Mesothelial cell of epicardium (in vitro differentiated cells): ENCODE data around the gene ANKRD36B. TPM values are rescaled to one million over a fixed set of nuclear protein-coding genes. Genes with fewer than 3 reads are reported as not detected.
A peak's percentile ranks its signal among the peaks of the same experiment; 100 is the strongest.
"Not testable (repeated sequence)": the region's sequence is repeated elsewhere in the genome, so short reads cannot be mapped to it uniquely, and the experiment has no call there.

Experiments
- DNase-seq, 2 experiments: peaks; one replicate each; pipeline ENCODE4 v3.0.0; 2021; ENCODE audit warnings: low spot score in 2 of 2; ENCODE audit not compliant: unreplicated experiment in 2 of 2
- H3K27ac Mint-ChIP-seq: 2 replicates; pipeline ENCODE4 v1.8.0; 2021; ENCODE audit warnings: mixed read lengths
- H3K27me3 Mint-ChIP-seq: 2 replicates; pipeline ENCODE4 v1.8.0; 2021; ENCODE audit warnings: low read depth, mixed read lengths
- H3K36me3 Mint-ChIP-seq: 2 replicates; pipeline ENCODE4 v1.8.0; 2021; ENCODE audit warnings: mixed read lengths
- H3K4me1 Mint-ChIP-seq: 2 replicates; pipeline ENCODE4 v1.8.0; 2021; ENCODE audit warnings: mixed read lengths
- H3K4me3 Mint-ChIP-seq: 2 replicates; pipeline ENCODE4 v1.8.0; 2021; ENCODE audit warnings: mild to moderate bottlenecking, moderate library complexity, mixed read lengths
- H3K9me3 Mint-ChIP-seq: 2 replicates; pipeline ENCODE4 v1.8.0; 2021; ENCODE audit warnings: mixed read lengths
- total RNA-seq: library from RNA; stranded (reverse); gene quantifications from 3 replicates; pipeline ENCODE4 v1.2.1, GENCODE V29; 2021
- TF ChIP-seq, protein P1 (sequence below): fragments of 200-600 bp; sonication (generic); IDR thresholded peaks from one replicate; pipeline ENCODE4 v1.5.0; 2021; ENCODE audit warnings: antibody characterized with exemption; ENCODE audit not compliant: unreplicated experiment

Gene ANKRD36B
- total RNA-seq, 1 donor from 2014 or later, result 67.5 TPM

DNA sequence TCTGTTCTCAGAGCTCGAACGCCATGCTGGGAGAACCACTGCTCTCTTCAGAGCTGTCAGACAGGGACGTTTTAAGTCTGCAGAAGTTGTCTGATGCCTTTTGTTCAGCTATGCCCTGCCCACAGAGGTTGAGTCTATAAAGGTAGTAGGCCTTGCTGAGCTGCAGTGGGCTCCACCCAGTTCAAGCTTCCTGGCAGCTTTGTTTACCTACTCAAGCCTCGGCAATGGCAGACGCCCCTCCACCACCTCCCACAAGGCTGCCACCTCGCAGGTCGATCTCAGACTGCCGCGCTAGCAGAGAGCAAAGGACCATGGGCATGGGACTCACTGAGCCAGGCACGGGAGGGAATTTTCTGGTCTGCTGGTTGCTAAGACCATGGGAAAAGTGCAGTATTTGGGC lies 11.9 kb upstream of the ANKRD36B start:
- not testable (repeated sequence) for H3K4me1 Mint-ChIP-seq, H3K4me3 Mint-ChIP-seq, H3K9me3 Mint-ChIP-seq, DNase-seq, H3K36me3 Mint-ChIP-seq, H3K27ac Mint-ChIP-seq
- H3K27me3 Mint-ChIP-seq, result peaks cover 39% of the 10 kb centered on the region

DNA sequence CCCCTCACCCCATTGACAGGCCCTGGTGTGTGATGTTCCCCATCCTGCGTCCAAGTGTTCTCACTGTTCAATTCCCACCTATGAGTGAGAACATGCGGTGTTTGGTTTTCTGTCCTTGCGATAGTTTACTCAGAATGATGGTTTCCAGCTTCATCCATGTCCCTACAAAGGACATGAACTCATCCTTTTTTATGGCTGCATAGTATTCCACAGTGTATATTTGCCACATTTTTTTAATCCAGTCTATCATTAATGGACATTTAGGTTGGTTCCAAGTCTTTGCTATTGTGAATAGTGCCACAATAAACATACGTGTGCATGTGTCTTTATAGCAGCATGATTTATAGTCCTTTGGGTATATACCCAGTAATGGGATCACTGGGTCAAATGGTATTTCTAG lies 6.5 kb upstream of the ANKRD36B start:
- not testable (repeated sequence) for DNase-seq, H3K4me1 Mint-ChIP-seq, H3K36me3 Mint-ChIP-seq, H3K9me3 Mint-ChIP-seq, H3K4me3 Mint-ChIP-seq, H3K27ac Mint-ChIP-seq
- H3K27me3 Mint-ChIP-seq, result peaks cover 42% of the 10 kb centered on the region

DNA sequence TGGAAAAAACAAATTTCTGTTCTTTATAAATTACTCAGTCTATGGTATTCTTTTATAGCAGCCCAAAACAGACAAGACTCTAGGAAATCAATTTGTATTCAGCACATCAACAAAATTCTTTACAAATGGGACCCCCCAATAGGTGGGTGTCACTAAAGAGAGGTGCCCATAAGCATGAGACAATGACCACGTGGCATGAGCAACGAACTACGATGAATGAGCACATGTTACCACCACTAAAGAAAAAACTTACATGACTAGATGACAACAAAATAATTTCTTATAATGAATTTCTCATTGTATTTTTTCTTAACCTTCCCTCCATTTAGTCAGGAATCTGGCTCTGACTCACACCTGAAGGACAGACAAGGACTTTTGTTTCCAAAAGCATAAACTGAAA lies 3.8 kb upstream of the ANKRD36B start:
- H3K9me3 Mint-ChIP-seq, H3K4me3 Mint-ChIP-seq, DNase-seq, H3K4me1 Mint-ChIP-seq, H3K36me3 Mint-ChIP-seq, H3K27ac Mint-ChIP-seq: not testable (repeated sequence)
- H3K27me3 Mint-ChIP-seq, result peaks cover 19% of the 10 kb centered on the region

DNA sequence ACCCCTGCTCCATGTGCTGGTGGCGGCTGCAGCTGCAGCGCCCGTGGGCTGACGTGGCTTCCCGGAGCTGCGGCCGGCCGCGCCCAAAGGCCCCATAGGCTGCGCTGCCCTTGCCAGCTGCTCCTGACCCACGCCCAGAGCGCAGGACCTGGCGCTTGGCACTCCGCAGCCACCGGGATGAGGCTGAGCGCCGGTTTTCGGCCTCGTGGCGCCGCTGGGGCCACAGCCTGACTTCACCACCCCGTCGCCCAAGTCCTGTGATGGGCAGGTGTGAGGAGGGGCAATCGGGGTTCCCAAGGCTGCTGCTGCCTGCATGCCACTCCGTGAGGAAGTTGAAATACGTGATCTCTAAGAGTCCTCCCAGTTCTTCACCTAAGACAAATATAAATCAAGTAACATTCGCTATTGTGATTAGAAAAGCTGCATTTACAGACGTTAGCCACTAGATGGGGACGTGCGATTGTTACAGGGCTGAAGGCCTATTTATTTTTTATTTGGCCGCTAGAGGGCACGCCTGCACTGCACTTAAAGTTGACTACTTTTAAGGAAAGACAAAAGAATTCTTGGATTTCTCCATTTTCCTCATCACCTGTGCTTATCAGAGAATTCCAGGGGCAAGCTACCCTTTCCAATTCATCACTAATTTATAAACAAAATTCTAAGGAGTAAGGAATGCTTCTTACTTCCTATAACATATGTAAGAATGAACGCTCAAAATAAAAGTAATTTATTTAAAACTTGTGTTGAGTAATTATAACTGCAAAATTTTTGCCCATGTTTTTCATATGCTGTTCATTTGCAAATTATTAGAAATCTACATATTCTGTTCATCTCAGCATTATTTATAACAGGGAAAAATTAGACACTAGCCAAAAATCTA lies 1.1 kb upstream of the ANKRD36B start:
- not testable (repeated sequence) for H3K4me1 Mint-ChIP-seq, H3K36me3 Mint-ChIP-seq, H3K27me3 Mint-ChIP-seq, H3K9me3 Mint-ChIP-seq
- TF ChIP-seq, protein P1, sequence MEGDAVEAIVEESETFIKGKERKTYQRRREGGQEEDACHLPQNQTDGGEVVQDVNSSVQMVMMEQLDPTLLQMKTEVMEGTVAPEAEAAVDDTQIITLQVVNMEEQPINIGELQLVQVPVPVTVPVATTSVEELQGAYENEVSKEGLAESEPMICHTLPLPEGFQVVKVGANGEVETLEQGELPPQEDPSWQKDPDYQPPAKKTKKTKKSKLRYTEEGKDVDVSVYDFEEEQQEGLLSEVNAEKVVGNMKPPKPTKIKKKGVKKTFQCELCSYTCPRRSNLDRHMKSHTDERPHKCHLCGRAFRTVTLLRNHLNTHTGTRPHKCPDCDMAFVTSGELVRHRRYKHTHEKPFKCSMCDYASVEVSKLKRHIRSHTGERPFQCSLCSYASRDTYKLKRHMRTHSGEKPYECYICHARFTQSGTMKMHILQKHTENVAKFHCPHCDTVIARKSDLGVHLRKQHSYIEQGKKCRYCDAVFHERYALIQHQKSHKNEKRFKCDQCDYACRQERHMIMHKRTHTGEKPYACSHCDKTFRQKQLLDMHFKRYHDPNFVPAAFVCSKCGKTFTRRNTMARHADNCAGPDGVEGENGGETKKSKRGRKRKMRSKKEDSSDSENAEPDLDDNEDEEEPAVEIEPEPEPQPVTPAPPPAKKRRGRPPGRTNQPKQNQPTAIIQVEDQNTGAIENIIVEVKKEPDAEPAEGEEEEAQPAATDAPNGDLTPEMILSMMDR, result peak; percentile 99
- peak overlapping the region; percentile 80 for H3K4me3 Mint-ChIP-seq
- DNase-seq, result peak; percentile 45 to 77
- H3K27ac Mint-ChIP-seq, result peak overlapping the region; percentile 88

DNA sequence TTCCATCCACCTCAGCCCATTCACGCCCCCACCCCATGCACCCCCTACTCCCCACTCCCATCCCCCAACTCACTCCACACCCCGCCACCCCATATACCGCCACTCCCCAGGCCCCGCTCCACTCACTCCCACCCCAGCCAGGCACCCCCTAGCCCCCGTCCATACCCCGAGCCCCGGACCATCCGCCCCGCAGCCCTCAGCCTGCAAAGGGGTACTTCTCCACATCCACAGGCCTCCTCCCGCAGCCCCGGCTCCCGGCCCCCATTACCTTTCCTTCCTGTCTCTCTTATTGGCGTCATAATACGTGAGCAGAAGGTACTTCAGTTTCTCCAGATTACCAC lies 450 bp downstream of the ANKRD36B start:
- not testable (repeated sequence) for H3K9me3 Mint-ChIP-seq, DNase-seq, H3K4me1 Mint-ChIP-seq, H3K36me3 Mint-ChIP-seq, H3K27me3 Mint-ChIP-seq
- H3K4me3 Mint-ChIP-seq, result peak overlapping the region; percentile 99
- H3K27ac Mint-ChIP-seq, result peak overlapping the region; percentile 100

DNA sequence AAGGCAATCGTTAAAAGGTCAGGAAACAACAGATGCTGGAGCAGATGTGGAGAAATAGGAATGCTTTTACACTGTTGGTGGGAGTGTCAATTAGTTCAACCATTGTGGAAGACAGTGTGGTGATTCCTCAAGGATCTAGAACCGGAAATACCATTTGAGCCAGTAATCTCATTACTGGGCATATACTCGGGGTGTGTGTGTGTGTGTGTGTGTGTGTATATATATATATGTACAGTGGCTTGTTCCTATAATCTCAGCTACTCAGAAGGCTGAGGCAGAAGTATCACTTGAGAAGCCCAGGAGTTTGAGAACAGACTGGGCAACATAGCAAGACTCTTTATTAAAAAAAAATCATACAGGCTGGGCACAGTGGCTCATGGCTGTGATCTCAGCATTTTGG lies 24.0 kb downstream of the ANKRD36B start:
- DNase-seq, result not testable (repeated sequence)

DNA sequence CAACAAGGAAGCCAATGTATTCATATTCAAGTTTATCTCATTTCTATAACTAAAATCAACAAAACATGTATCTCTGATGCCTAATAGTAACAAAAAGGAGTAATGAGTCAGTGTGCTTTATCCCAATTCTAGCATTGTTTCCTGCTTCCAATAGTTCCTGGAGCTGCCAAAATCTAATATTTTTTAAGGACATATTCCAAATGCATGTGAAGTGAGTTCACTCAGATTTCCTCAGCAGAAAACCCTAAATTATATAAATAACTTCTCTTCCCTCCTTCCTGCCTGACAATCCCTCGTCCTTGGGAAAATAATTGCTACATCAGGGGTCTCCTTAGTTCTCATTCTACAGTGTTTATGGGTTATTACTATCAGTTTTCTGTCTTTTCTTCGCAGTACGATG lies 37.3 kb downstream of the ANKRD36B start:
- DNase-seq, H3K27ac Mint-ChIP-seq, H3K4me3 Mint-ChIP-seq, H3K27me3 Mint-ChIP-seq, H3K9me3 Mint-ChIP-seq, H3K4me1 Mint-ChIP-seq: not testable (repeated sequence)
- H3K36me3 Mint-ChIP-seq, result peaks cover 16% of the 10 kb centered on the region

More for the DNA sequence above, 24.0 kb downstream of the ANKRD36B start:
- H3K27ac Mint-ChIP-seq, H3K4me3 Mint-ChIP-seq, H3K9me3 Mint-ChIP-seq, H3K27me3 Mint-ChIP-seq, H3K4me1 Mint-ChIP-seq: not testable (repeated sequence)
- H3K36me3 Mint-ChIP-seq, result peaks cover 10% of the 10 kb centered on the region

DNA sequence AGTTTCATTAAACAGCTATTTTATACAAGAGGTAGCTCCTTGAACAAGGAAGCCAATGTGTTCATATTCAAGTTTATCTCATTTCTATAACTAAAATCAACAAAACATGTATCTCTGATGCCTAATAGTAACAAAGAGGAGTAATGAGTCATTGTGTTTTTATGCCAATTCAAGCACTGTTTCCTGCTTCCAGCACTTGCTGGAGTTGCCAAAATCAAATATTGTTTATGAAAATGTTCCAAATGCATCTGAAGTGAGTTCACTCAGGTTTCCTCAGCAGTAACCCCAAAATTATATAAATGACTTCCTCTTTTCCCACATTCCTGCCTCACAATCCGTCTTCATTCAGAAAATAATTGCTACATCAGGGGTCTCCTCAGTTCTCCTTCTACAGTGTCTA lies 39.2 kb downstream of the ANKRD36B start:
- not testable (repeated sequence) for H3K4me1 Mint-ChIP-seq, DNase-seq, H3K4me3 Mint-ChIP-seq, H3K27me3 Mint-ChIP-seq, H3K27ac Mint-ChIP-seq, H3K9me3 Mint-ChIP-seq
- peaks cover 25% of the 10 kb centered on the region for H3K36me3 Mint-ChIP-seq

DNA sequence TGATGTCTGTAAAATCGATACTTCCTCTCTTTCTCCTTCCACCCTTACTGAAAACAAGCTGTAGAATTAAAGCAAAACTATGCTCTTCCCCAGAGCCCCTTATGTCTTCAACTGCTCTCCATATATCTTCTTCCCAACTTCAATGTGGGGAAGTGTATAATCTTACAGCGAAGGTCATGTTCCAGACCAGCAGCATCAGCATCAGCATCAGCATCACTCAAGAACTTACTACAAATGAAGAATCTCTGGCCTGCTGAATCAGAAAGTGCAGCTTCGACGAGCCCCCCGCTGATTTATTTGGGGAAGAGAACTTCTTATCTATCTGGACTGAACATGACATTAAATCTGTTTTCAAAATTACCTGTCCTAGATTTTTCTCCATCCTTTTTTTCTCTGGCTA lies 40.6 kb downstream of the ANKRD36B start:
- peaks cover 30% of the 10 kb centered on the region for H3K36me3 Mint-ChIP-seq
- not testable (repeated sequence) for H3K4me3 Mint-ChIP-seq, H3K9me3 Mint-ChIP-seq, H3K4me1 Mint-ChIP-seq, H3K27me3 Mint-ChIP-seq, H3K27ac Mint-ChIP-seq, DNase-seq

DNA sequence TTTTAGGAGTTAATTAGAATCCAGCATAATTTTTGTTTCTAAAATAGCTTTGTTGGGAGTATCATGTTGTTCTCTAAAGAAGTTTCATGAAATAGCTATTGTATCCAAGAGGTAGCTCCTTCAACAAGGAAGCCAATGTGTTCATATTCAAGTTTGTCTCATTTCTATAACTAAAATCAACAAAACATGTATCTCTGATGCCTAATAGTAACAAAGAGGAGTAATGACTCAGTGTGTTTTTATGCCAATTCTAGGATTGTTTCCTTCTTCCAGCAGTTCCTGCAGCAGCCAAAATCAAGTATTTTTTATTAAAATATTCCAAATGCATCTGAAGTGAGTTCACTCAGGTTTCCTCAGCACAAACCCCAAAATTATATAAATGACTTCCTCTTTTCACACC lies 41.1 kb downstream of the ANKRD36B start:
- H3K4me1 Mint-ChIP-seq, DNase-seq, H3K27ac Mint-ChIP-seq, H3K27me3 Mint-ChIP-seq, H3K9me3 Mint-ChIP-seq, H3K4me3 Mint-ChIP-seq: not testable (repeated sequence)
- peaks cover 30% of the 10 kb centered on the region for H3K36me3 Mint-ChIP-seq
